K562 (cell line): ENCODE measurements around the gene NSG2.

Experiments used
- ARID4B ChIP-seq: sonication (generic); formaldehyde crosslinking; IDR thresholded peaks from 2 replicates; pipeline ENCODE4 v1.8.0; 2022; ENCODE audit warnings: mild to moderate bottlenecking, missing genetic modification reagents
- E2F4 ChIP-seq: sonication (generic); formaldehyde crosslinking; IDR thresholded peaks from 2 replicates; pipeline ENCODE4 v1.8.0; 2022; ENCODE audit warnings: mild to moderate bottlenecking, low read depth, missing genetic modification reagents
- ETV6 ChIP-seq, 3 experiments: fragments of 150-350 bp in 1 of 3; sonication (generic) in 1 of 3; formaldehyde crosslinking in 1 of 3; IDR thresholded peaks; 2 replicates each; pipeline versions ENCODE4 v1.6.1 to v1.8.0; 2014 to 2022; ENCODE audit warnings: borderline replicate concordance in 2 of 3, low read depth in 2 of 3, antibody characterized with exemption in 1 of 3, low read length in 1 of 3, mild to moderate bottlenecking in 1 of 3, missing genetic modification reagents in 1 of 3
- NFIC ChIP-seq: fragments of 450-650 bp; IDR thresholded peaks from 2 replicates; pipeline ENCODE4 v1.6.1; 2017; ENCODE audit warnings: mild to moderate bottlenecking, inconsistent platforms
- PBX2 ChIP-seq, 2 experiments: IDR thresholded peaks in 1 of 2; conservative IDR thresholded peaks in 1 of 2; 2 replicates each; pipeline ENCODE4 v1.6.1; 2016; ENCODE audit warnings: low read depth in 2 of 2, mild to moderate bottlenecking in 1 of 2, missing compliant biosample characterization in 1 of 2, missing genetic modification characterization in 1 of 2, moderate library complexity in 1 of 2
- PHTF2 ChIP-seq: fragments of 250-450 bp; sonication (Bioruptor Pico); IDR thresholded peaks from 2 replicates; pipeline ENCODE4 v1.5.0; 2021; ENCODE audit warnings: mild to moderate bottlenecking
- SMAD3 ChIP-seq: fragments of 450-650 bp; formaldehyde crosslinking; conservative IDR thresholded peaks from 2 replicates; pipeline ENCODE4 v1.4.0; 2020; ENCODE audit warnings: mild to moderate bottlenecking
- SRSF9 ChIP-seq: fragments of 200-400 bp; formaldehyde crosslinking; IDR thresholded peaks from 2 replicates; pipeline ENCODE4 v1.6.1; 2017; ENCODE audit warnings: low read depth, low read length, borderline replicate concordance
- TARDBP ChIP-seq: fragments of 450-650 bp; IDR thresholded peaks from 2 replicates; pipeline ENCODE4 v1.6.1; 2016
- ZNF124 ChIP-seq: sonication (generic); formaldehyde crosslinking; IDR thresholded peaks from 2 replicates; pipeline ENCODE4 v1.8.1; 2022; ENCODE audit warnings: missing genetic modification reagents
- ZNF280A ChIP-seq: fragments of 450-650 bp; IDR thresholded peaks from 2 replicates; pipeline ENCODE4 v1.6.1; 2018; ENCODE audit warnings: mild to moderate bottlenecking, low read depth; ENCODE audit not compliant: partially characterized antibody
- ZNF3 ChIP-seq: fragments of 250-450 bp; sonication (Bioruptor Pico); IDR thresholded peaks from 2 replicates; pipeline ENCODE4 v1.5.0; 2021; ENCODE audit warnings: mild to moderate bottlenecking, moderate library complexity
- ZNF311 ChIP-seq: fragments of 250-450 bp; sonication (Bioruptor Pico); IDR thresholded peaks from 2 replicates; pipeline ENCODE4 v1.4.0; 2020; ENCODE audit warnings: mild to moderate bottlenecking, moderate library complexity

- TF ChIP-seq E2F4 (CRISPR knock-in tag): no peak
- no peak for TF ChIP-seq TARDBP
- no peak for TF ChIP-seq ZNF124 (CRISPR knock-in tag)
- TF ChIP-seq ETV6 (IDR thresholded peaks at IDR 0.05; ENCODE audit: borderline replicate concordance in 1 of 2, low read depth in 2 of 2, low read length in 1 of 2): no peak
- no peak for TF ChIP-seq ETV6 (CRISPR knock-in tag; IDR thresholded peaks at IDR 0.05; ENCODE audit: borderline replicate concordance)
- no peak for TF ChIP-seq SRSF9
- no peak for TF ChIP-seq ZNF3 (CRISPR knock-in tag)
- TF ChIP-seq NFIC: no peak
- no peak for TF ChIP-seq ZNF280A
- TF ChIP-seq ARID4B: no peak
- no peak for TF ChIP-seq PHTF2 (CRISPR knock-in tag)
- TF ChIP-seq ZNF311: no peak
- TF ChIP-seq PBX2 (CRISPR knock-in tag; IDR thresholded peaks at IDR 0.05; ENCODE audit: low read depth): no peak
- TF ChIP-seq PBX2 (tag; conservative IDR thresholded peaks at IDR 0.05; ENCODE audit: low read depth): no peak
- no peak for TF ChIP-seq SMAD3 (CRISPR knock-in tag)
Observed at GRCh38 chr5:174097486-174098185, 52.1 kb downstream of the NSG2 start.
